T-helper 1 cell (primary cell): ENCODE measurements around the gene PPTC7.
"Not testable (repeated sequence)": the region's sequence is repeated elsewhere in the genome, so short reads cannot be mapped to it uniquely, and the experiment has no call there.

Experiments
- DNase-seq, 5 donors: peaks; one replicate each; pipeline ENCODE4 v3.0.0-alpha.2; 2012 to 2020
- total RNA-seq, 4 donors: gene quantifications; one replicate each; lab custom pipeline; 2026; lab: John Stamatoyannopoulos, UW

The PPTC7 gene, protein sequence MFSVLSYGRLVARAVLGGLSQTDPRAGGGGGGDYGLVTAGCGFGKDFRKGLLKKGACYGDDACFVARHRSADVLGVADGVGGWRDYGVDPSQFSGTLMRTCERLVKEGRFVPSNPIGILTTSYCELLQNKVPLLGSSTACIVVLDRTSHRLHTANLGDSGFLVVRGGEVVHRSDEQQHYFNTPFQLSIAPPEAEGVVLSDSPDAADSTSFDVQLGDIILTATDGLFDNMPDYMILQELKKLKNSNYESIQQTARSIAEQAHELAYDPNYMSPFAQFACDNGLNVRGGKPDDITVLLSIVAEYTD
- total RNA-seq: 51.7 to 85.6 (median 60.7) reads per million in 4 donors

DNA sequence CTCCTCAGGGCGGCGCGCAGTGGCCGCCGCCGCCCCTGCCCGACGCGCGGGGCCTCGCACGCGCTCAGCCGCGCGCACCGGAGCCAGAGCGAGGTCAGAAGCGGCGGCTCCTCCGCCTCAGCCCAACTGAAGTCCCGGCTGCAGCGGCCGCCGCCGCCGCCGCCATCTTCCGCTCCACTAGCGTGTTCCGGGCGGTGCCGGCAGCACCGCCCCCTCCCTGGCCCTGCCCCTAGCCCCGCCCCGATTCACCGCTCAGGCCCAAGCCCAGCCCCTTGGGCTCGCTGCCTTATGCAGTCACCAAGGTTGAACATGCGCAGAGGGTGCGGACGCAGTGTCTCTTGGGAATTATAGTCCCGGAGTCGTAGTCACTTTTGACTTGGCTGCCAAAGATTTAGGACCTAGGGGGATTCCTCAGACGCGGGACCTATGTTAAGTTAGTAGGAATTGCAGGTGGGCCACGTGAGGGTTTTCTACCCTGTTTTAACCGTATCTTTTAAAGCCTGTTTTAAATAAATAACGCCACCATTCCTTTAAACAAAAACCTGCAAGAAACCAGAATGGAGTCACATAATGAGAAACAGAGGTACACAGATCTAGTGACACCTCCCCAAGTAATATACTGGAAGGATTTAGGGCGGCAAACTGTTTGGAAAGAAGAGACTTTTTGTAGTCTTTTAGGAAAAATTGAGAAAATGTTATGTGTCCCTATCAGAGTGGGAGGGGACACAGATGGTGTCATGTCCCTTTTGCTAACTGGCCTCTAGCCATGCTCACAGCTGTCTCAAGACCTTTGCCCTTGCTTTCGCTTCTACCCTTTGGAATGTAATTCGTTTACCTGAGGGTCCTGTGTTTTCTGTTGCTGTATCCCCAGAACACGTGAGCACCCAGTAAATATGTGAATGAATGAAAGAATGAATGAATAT lies at the start of gene PPTC7:
Gene PPTC7 (minus strand): TSS at position 182 of the 923 bp plus-strand sequence. CDS start 287 bp downstream, outside the sequence.
- peak; percentile 93 to 97 (median 96) for DNase-seq

DNA sequence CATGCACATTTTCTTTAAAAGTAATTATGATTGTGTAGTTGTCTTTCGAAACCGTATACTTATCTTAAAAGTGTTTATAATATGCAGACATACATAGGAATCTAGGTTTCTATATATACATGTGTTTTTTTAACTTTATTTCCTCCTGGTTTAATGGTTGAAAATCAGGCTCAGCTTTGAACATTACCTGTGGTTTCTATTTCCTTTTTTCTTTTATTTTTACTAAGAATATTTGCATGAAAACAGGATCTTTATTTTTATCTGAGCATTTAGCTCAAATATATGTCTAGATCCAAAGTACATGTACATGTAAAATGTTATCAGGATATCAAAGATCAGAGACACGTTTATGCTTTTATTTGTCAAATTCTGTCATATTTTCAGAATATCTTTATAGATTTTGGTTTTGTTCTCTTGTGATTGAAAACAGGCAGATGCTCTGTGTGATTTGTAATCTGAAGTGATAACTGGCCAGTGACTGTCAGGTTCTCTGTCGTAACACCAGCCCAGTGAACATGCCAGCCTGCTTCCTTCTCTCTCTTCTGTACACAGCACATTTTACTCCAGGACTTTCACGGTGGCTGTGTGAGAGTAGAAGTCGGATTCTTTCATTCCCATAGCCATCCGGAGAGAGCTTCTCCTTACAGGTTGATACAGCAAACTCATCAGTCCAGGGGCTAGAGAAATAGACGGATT lies 44.5 kb upstream of the PPTC7 start:
- DNase-seq: no peak

DNA sequence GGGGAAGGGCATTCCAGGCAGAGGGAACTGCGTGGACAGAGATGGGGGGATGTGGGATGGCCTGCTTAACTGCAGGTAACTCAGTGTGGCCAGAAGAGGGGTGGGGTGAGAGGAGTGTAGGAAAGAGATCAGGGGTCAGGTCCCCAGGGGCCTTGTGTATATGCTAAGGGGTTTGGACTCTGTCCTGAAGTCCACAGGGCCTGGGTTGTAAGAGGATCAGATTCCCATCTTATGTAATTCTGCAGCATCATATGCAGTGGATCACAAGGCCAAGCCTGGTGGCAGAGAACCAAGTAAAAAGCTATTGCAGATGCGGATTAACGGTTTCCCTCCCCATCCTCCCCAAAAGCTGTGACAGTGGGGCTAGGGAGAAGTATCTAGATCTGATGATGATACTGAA lies 39.5 kb upstream of the PPTC7 start:
- DNase-seq: no peak

DNA sequence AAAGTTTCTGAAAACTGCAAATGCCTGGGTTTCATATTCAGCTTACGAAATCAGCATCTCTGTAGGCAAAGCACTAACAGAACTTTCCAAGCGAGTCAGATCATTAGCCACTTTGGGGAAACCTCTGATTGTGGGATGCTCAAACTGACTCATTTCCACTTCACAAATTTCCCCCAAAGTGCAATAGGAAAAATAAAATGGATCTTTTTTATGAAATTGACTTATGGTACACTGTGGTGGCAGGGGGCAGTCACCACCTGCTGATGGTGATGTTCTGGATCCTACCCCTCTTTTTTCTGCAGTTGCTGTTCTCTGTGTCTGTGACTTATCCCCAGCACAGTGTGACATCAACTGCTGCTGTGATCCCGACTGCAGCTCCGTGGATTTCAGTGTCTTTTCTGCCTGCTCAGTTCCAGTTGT lies 36.4 kb upstream of the PPTC7 start:
- peak in 1 of 5 donors; percentile 47 for DNase-seq

DNA sequence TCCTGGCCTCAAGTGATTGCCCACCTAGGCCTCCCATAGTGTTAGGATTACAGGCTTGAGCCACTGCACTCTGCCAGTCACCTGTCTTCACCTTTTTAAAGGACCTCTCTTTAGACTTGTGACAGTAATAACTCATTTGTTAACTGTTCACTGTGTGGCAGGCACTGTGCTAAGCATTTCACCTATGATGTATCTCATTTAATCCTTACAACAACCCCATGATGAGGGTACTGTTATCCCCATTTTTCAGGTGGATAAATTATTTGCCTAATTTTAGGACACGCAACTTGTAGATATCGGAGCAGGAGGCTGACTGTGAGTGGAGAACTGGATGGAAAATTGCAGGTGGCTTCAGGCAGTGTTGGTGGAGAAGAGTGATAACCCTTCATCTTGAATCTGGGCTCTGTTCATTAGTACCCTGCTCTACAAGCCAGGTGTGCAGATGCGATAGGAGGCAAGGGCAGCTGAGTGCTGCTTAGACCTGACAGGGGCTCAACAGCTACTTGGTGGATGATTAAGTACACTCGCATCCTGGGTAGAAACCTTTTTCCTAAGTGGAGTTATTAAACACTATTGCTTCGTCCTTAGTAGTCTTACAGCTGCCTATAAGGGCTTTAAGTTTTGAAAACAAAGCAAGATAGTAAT lies 33.5 kb upstream of the PPTC7 start:
- no peak for DNase-seq

DNA sequence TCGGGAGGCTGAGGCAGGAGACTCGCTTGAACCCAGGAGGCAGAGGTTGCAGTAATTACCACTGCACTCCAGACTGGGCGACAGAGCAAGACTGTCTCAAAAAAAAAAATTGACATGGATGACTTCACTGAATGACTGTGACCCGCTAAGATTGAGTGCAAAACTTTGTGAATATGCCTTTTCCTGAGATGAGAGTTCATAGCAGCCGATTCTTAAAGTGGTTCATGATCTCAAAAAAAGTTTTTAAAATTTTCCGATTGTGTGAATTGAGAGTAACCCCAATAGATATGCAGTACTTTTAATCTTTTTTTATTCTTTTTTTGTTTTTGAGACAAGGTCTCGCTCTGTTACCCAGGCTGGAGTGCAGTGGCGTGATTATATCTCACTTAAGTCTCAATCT lies 32.1 kb upstream of the PPTC7 start:
- DNase-seq: no peak

DNA sequence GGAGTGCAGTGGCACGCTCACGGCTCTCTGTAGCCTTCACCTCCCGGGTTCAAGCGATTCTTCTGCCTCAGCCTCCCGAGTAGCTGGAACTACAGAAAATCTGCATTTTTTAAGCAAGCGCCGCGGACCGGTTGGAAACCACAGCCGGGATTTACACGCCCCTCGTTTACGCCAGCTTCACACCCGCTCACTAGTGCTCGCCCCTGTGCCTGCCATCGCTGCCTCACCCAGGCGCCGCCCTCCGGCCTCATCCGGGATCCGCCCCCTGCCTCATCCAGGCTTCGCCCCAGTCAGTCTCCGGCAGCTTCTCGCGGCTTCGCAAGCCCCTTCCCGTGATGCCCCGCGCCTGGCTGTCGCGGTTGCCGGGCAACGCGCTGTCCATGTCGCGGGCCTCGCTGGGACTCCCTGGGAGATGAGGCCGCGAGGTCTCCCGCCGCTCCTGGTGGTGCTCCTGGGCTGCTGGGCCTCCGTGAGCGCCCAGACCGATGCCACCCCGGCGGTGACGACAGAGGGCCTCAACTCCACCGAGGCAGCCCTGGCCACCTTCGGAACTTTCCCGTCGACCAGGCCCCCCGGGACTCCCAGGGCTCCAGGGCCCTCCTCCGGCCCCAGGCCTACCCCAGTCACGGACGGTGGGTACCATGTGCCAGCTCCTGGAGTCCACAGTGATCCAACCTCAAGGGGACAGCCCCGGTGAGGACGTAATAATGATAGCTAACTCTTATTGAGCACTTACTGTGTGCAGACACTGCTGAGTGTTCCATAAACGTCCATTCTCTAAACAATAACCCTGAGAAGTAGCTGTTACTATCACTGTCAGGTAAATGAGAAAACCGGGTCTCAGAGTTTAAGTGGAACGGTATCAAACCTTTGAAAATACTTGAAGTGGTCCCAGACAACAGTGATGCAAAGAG lies 30.9 kb upstream of the PPTC7 start, which contains the start of gene TCTN1:
Gene TCTN1 (plus strand): TSS at position 359 of the 914 bp plus-strand sequence. CDS start 54 bp downstream, at position 413.
- DNase-seq: peak; percentile 90 to 96 (median 93)

DNA sequence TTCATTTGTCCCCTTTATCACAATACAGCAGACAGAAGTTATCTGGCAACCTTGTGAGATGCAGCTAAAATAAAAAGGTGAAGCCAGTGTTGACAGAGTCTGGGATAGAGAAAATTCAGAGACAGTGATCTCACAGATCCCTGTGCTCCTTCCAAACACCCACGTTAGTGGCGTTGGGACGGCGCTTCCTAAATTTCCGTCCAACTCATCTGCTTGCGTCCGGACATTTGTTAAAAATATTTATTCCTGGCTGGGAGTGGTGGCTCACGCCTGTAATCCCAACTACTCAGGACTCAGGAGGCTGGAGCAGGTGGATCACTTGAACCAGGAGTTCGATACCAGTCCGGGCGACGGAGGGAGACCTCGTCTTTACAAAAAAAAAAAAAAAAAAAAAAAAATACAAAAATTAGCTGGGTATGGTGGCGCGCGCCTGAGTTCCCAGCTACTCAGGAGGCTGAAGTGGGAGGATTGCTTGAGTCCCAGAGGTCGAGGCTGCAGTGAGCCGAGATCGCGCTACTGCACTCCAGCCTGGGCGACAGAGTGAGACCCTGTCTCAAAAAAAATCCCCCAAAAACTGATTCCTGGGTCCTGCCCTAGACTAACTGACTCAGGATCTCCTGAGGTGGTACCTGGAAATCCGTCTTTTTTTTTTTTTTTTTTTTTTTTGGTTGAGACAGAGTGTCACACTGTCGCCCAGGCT lies 30.1 kb upstream of the PPTC7 start:
- DNase-seq: no peak

DNA sequence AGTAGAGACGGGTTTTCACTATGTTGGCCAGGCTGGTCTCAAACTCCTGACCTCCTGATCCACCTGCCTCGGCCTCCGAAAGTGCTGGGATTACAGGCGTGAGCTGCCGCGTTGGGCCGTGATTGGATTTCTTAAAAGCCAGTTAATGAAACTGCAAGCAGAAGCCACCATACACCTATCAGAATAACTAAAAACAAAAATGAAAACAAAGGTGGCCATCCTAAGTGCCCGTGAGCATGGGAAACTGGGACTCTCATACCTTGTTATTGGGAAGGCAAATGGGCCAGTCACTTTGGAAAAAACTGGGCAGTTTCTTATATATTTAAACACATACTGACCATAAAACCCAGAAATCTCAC lies 23.1 kb upstream of the PPTC7 start:
- no peak for DNase-seq

DNA sequence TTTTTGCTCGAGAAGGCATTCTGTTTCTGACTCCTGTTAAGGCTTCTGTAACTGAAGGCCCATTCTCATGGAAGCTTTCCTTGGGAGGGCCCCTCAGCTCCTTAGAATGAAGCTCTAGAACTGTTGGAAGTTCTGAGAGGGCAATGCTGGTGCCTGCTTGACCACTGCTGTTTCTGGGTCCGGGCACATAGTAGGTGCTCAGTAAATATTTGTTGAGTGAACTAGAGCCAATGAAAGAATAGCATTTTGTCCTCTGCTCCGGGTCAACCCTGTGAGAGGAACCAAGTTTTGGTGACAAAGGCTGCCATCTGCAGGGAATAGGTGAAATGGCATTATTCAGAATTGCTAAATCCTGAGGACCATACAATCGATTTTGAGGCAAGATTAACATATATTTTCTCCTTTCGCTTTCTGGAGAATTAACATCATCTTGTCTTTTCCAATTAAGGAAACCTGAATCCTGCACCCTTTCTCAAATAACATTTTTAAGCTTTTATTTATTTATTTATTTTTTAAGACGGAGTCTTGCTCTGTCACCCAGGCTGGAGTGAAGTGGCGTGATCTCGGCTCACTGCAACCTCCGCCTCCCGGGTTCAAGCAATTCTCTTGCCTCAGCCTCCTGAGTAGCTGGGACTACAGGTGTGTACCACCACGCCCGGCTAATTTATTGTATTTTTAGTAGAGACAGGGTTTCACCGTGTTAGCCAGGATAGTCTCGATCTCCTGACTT lies 19.1 kb upstream of the PPTC7 start:
- DNase-seq: peak in 2 of 5 donors; percentile 34 to 66

DNA sequence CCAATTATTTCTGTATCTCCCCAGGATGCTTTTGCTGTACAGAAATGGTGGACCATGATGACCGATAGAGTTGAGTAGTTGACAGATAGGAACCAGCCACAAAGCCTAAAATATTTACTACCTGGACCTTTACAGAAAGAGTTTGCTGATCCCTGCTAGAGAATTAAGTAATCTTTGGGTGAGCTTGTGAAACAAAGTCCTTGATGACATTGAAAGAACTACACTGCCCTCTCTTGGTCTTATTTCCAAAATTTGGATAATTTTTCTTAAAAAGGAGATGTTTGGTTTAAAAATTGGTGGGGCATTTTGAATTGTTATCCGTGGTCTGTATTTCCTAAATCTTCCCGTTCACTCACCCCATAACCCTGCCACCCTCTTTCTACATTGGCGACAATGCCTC lies 17.1 kb upstream of the PPTC7 start:
- DNase-seq: peak in 1 of 5 donors; percentile 59

DNA sequence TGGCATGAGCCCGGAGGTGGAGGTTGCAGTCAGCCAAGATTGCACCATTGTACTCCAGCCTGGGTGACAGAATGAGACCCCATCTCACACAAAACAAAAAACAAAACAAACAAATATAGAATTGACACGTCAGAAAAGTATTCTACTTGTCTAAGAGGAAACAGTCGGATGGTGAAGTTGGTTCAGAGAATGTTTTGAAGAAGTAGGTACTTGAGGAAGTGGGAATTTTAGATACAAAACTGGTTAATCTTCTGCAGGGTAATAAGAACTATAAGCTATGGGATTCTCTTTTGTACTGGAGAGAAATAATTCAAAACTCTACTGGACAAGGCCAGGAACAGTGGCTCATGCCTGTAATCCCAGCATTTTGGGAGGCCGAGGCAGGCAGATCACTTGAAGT lies 16.2 kb upstream of the PPTC7 start:
- no peak for DNase-seq

DNA sequence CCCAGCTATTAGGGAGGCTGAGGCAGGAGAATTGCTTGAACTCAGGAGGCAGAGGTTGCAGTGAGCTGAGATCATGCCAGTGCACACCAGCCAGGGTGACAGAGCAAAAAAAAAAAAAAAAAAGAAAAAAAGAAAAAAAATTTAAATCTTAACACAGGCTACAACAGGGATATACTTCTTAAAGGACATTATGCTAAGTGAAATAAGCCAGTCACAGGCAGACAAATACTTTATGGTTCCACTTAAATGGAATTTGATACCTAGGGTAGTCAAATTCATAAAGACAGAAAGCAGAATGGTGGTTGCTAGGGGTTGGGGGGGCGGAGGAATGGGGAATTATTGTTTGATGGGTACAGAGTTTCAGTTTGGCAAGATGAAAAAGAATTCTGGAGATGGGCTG lies 14.8 kb upstream of the PPTC7 start:
- DNase-seq: no peak

DNA sequence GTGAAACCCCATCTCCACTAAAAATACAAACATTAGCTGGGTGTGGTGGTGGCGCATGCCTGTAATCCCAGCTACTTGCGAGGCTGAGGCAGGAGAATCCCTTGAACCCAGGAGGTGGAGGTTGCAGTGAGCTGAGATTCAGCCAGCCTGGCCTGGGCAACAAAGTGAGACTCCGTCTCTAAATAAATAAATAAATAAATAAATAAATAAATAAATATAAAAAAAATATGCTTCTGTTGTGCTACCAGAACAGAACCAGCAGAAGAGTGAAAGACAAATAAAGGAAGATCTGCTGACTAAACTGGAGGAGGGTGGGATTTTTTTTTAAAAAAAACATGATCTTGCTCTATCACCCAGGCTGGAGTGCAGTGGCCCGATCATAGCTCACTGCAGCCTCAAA lies 9.8 kb upstream of the PPTC7 start:
- DNase-seq: not testable (repeated sequence)

DNA sequence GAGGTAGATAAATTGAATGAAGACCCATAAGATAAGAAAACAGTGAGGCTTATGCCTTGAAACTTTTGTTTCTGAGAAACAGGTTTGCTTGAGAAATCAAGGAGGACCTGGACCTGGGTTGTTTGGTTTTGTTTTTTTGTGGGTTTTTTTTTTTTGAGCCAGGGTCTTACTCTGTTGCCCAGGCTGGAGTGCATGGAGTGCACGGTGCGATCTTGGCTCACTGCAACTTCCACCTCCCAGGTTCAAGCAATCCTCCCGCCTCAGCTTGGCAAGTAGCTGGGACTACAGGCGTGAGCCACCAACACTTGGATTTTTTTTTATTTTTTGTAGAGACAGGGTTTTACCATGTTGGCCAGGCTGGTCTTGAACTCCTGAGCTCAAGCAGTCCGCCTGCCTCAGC lies 9.0 kb upstream of the PPTC7 start:
- DNase-seq: no peak

DNA sequence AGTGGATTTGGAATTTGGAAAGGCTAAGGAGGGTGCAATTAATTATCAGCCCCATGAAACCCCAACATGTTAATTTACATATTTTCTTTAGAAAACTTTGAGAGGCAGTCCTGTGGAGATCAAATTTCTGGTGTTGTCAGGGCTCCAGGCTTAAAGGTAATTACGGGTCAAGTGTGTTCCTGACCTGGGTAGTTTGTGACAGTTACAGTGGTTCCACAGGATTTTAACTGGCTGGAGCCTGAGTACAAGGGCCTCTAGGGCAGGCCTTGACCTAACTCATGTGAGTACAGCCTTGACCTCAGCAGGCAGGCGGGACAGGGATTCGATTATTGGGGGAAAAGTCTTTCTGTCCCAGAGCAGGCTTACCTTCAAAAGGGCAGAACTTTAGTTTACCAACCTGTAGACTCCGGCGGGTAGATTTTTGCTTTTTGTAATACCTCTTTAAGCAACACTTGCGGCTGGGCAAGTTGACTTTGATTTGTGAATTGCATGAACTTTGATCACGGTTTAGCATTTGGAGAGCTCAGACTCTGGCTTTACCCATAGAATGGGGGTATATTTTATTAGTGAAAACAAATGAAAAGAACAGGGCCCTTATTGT lies 8.4 kb upstream of the PPTC7 start:
- no peak for DNase-seq

DNA sequence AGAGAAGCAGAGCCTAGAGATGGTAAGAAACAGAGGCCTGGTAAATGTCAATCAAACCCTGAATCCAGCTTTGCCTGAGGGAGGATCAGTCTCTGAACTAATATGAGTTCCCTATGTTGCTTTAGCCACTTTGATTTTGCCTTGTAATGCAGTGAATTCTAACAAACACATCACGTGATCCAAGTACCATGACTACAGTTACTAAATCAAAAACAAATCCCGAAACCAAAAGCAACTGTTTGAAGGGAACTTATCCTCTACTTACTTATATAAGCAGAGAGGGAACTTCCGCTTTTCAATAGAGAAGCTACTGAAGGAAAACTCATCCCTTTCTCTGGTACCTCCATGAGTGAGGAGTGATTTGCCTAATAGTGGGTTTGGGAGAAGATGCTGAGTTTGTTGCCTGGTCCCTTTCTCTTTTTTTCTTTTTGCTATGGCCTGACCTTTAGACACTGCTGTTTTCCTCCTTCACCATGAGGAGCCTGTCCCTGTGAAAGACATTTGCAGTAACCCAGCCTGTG lies 7.7 kb upstream of the PPTC7 start:
- DNase-seq: peak in 1 of 5 donors; percentile 82

DNA sequence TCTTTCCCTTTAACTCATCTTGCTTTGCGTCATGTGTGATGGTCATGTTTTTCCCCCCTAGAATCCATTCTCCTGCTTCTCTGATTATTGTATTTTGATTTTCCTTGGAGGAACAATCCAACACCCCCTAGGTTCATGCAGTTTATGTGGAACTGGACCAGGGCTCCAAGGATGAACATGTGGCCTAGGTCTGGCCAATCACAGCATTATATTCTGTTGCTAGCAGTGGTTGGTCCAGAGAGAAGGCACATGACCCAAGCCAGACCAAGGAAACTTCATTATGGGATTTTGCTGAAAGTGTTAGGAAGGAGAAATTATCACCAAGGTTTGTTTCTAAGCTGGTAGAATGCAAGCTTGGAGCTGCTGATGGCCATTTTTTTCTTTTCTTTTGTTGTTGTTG lies 6.9 kb upstream of the PPTC7 start:
- no peak for DNase-seq

DNA sequence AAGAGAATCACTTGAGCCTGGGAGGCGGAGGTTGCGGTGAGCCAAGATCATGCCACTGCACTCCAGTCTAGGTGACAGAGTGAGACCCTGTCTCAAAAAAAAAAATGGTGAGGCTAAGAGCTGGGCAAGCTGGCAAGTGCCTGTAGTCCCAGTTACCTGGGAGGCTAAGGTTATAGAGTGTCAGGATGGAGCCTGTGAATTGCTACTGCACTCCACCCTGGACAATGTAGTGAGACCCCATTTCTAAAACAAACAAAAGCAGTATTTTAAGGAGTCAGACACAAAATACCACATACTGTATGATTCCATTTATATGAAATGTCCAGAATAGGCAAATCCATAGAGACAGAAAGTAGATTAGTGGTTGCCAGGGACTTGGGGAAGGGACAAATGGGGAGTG lies 4.0 kb upstream of the PPTC7 start:
- not testable (repeated sequence) for DNase-seq
